ENCODE measurements around the gene RBMS1.

DNA sequence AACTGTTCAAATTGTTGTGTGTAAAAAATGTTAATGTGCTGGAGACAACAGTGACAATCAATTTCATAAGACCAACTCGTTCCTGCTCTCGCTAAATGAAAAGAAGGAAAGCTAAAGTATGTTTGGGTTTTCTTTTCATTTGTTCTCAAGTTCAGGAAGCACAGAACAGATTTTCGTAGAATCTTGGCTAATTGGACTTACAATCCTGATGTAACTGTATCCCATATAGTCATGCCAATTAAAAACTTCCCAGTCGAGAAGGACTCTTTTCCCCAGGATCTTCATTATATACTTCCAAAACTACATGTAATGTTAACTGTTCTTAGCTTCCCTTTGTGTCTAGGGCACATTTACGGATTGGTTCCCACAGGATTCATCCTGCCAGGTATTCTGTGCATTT lies 158.2 kb downstream of the RBMS1 start:
- TF ChIP-seq, protein P1, sequence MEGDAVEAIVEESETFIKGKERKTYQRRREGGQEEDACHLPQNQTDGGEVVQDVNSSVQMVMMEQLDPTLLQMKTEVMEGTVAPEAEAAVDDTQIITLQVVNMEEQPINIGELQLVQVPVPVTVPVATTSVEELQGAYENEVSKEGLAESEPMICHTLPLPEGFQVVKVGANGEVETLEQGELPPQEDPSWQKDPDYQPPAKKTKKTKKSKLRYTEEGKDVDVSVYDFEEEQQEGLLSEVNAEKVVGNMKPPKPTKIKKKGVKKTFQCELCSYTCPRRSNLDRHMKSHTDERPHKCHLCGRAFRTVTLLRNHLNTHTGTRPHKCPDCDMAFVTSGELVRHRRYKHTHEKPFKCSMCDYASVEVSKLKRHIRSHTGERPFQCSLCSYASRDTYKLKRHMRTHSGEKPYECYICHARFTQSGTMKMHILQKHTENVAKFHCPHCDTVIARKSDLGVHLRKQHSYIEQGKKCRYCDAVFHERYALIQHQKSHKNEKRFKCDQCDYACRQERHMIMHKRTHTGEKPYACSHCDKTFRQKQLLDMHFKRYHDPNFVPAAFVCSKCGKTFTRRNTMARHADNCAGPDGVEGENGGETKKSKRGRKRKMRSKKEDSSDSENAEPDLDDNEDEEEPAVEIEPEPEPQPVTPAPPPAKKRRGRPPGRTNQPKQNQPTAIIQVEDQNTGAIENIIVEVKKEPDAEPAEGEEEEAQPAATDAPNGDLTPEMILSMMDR (IDR thresholded peaks at IDR 0.05) = no peak
- no peak for TF ChIP-seq POLR2A (IDR thresholded peaks at IDR 0.05)

All from breast epithelium (tissue), 3 donors.